H7 (cell line): ENCODE results near the gene ZNF710. TPM values are rescaled to one million over a fixed set of nuclear protein-coding genes. Genes with fewer than 3 reads are reported as not detected.
A peak's percentile ranks its signal among the peaks of the same experiment; 100 is the strongest.
"Not testable (repeated sequence)": the region's sequence is repeated elsewhere in the genome, so short reads cannot be mapped to it uniquely, and the experiment has no call there.

Experiments
- DNase-seq: peaks from one replicate; pipeline ENCODE4 v3.0.0; 2012
- H3K27me3 ChIP-seq: 2 replicates; pipeline ENCODE4 v1.6.0; 2011; ENCODE audit warnings: mild to moderate bottlenecking, low read length; ENCODE audit not compliant: control insufficient read depth, insufficient read depth
- H3K36me3 ChIP-seq: replicated peaks from 2 replicates; pipeline ENCODE4 v1.5.1; 2011; ENCODE audit warnings: low read length; ENCODE audit not compliant: control insufficient read depth, insufficient read depth
- H3K4me3 ChIP-seq: 2 replicates; pipeline ENCODE4 v1.5.1; 2011; ENCODE audit warnings: low read depth, mild to moderate bottlenecking, control low read depth, low read length, moderate library complexity; ENCODE audit not compliant: insufficient read depth
- total RNA-seq: library from RNA; depleted of rRNA; stranded (reverse); fragments of >200 nt; shearing (Covaris generic); gene quantifications from 2 replicates; pipeline ENCODE4 v1.2.3, GENCODE V29; 2014; rRNA removed

Gene ZNF710
- total RNA-seq, 1 experiment from 2014 or later, result 28.5 TPM

DNA sequence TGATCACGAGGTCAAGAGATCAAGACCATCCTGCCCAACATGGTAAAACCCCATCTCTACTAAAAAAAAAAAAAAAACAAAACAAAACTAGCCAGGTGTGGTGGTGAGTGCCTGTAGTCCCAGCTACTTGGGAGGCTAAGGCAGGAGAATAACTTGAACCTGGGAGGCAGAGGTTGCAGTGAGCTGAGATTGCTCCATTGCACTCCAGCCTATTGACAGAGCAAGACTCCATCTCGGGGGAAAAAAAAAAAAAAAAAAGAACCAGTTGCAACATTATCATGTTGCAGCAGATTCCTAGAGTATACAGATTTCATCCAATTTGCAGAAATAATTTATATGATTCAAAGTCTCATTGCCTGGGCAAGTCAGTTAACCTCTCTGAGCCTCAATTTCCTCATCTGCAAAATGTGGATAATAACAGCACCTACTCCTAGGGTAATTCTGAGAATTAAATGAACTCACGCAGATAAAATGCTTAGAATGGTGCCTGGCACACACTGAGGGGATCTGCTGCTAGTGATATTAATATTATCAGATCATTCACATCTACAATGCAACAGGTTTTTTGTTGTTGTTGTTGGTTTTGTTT is 108.1 kb downstream of the ZNF710 start:
- not testable (repeated sequence) for H3K36me3 ChIP-seq, DNase-seq, H3K4me3 ChIP-seq, H3K27me3 ChIP-seq

DNA sequence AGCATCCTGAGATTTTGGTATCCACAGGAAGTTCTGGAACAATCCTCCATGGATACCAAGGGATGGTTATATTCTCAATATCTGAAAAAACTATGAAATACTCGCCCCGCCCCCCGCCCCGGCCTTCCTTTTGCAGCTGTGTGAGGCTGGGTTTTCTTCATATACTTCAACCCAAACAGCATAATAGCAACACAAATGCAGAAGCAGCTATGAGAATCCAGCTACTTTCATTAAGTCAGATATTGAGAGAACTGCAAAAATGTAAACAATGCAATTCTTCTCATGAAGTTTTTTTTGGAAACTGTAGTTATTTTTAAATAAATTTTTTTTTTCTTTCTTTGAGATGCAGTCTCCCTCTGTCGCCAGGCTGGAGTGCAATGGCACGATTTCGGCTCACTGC is 112.0 kb downstream of the ZNF710 start:
- Histone ChIP-seq H3K36me3 (no peaks in the 10 kb centered on the region), H3K27me3 (no peaks in the 10 kb centered on the region), H3K4me3 (no peak overlapping the region)
- no peak for DNase-seq

DNA sequence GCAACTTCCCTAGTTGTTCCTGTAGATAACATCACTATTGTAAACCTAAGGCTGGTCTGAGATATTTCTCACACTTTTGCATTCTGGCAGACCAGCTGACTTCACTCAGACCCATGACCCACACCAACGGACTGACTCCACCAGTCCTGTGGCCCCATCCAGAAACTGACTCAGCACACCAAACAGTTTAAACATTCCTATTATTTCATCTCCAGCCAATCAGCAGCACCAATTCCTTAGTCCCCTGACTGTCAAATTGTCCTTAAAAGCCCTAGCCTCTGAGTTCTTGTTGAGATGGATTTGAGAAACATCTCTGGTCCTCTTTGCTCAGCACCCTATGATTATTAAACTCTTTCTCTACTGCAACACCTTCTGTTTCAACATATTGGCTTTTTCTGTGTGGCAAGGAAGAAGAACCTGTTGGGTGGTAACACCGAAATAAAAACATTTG is 113.4 kb downstream of the ZNF710 start:
- no peaks in the 10 kb centered on the region for H3K27me3 ChIP-seq
- no peak for DNase-seq
- H3K4me3 ChIP-seq, result no peak overlapping the region
- no peaks in the 10 kb centered on the region for H3K36me3 ChIP-seq

DNA sequence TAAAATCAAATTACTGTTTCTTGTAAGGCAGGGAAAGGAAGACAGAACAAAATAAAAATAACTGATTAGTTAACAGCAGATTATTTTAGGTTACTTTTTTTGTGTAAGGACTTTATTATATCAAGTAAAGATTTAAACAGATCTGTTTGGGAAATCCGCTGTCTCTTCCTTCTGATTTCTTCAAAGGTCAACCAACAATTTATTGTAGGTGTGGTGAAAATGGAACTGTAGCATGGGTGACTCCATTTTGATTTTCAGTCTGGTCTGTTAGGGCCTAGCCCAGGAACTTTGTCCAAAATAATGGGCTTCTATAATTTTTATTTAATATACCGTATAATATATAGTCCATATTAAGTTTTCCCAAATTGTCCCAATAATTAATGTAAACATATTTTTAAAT is 114.7 kb downstream of the ZNF710 start:
- no peak overlapping the region for H3K4me3 ChIP-seq
- DNase-seq, result no peak
- no peaks in the 10 kb centered on the region for H3K36me3 ChIP-seq
- no peaks in the 10 kb centered on the region for H3K27me3 ChIP-seq

DNA sequence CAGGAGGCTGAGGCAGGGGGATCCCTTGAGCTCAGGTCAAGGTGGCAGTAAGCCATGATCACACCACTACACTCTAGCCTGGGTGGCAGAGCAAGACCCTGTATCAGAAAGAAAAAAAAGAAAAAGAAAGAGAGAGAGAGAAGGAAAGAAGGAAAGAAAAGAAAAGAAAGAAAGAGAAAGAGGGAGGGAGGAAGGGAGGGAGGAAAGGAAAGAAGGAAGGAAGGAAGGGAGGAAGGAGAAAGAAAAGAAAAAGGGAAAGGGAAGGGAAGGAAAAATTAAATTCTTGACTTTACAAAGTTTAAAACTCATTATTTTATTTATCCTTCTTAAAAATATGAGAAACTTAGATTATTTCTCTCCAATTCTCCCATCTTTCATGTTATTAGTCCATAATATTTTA is 118.2 kb downstream of the ZNF710 start:
- Histone ChIP-seq H3K27me3 (no peaks in the 10 kb centered on the region), H3K36me3 (no peaks in the 10 kb centered on the region), H3K4me3 (no peak overlapping the region)
- no peak for DNase-seq

DNA sequence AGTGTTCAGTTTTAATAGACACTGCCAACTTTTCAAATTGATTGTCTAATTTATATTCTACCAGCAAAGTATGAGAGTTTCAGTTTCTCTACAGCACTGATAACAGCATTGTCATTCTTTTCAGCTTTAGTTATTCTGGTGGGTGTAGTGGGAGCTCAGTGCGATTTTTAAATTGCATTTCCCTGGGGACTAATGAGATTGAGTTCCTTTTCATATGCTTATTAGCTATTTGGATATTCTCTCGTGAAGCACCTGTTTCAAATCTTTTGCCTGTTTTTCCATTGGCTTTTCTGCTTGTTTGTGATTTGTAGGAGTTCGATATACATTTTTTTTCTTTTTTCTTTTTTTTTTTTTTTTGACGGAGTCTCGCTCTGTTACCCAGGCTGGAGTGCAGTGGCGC is 120.0 kb downstream of the ZNF710 start:
- no peak for DNase-seq
- Histone ChIP-seq H3K36me3 (no peaks in the 10 kb centered on the region), H3K27me3 (no peaks in the 10 kb centered on the region), H3K4me3 (no peak overlapping the region)

GRCh38 chr15:90124507-90124906 is 123.4 kb downstream of the ZNF710 start:
- no peak for DNase-seq
- Histone ChIP-seq H3K4me3 (no peak overlapping the region), H3K36me3 (no peaks in the 10 kb centered on the region), H3K27me3 (no peaks in the 10 kb centered on the region)

DNA sequence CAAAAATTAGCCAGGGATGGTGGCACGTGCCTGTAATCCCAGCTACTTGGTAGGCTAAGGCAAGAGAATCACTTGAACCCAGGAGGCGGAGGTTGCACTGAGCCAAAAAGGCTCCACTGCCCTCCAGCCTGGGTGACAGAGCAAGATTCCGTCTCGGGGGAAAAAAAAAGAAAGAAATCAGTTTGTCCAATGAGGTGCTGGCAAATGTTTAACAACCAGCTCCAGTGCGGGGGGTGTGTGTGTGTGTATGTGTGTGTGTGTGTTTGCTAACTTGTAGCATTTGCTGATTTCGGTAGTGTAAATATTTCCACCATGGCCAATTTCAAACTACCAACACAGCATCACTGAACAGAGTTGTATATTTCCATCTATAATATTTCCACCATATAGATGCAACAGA is 124.9 kb downstream of the ZNF710 start:
- no peaks in the 10 kb centered on the region for H3K27me3 ChIP-seq
- no peak overlapping the region for H3K4me3 ChIP-seq
- no peak for DNase-seq
- no peaks in the 10 kb centered on the region for H3K36me3 ChIP-seq

GRCh38 chr15:90126596-90127435 is 125.7 kb downstream of the ZNF710 start:
- H3K4me3 ChIP-seq, result no peak overlapping the region
- H3K36me3 ChIP-seq, result no peaks in the 10 kb centered on the region
- H3K27me3 ChIP-seq, result no peaks in the 10 kb centered on the region
- DNase-seq, result peak; percentile 67

- Histone ChIP-seq H3K27me3 (no peaks in the 10 kb centered on the region), H3K4me3 (no peak overlapping the region), H3K36me3 (no peaks in the 10 kb centered on the region)
- DNase-seq, result no peak
Observed at GRCh38 chr15:90130291-90130690, 129.2 kb downstream of the ZNF710 start.

Other genes with a start within 250 kb of the ZNF710 start
- gene MESP2, start 225.0 kb upstream of the ZNF710 start, total RNA-seq, result 2.0 TPM in 2 replicates
- gene ANPEP, start 186.5 kb upstream of the ZNF710 start, total RNA-seq, result 3.3 and 6.7 TPM in 2 replicates
- 39.6 and 62.8 TPM in 2 replicates for gene AP3S2, start 107.3 kb upstream of the ZNF710 start, total RNA-seq
- gene ARPIN, start 88.4 kb upstream of the ZNF710 start, total RNA-seq, result 2.1 and 2.6 TPM in 2 replicates
- gene IDH2, start 101.1 kb downstream of the ZNF710 start, total RNA-seq, result 67.6 and 74.4 TPM in 2 replicates
- gene SEMA4B, start 200.0 kb downstream of the ZNF710 start, total RNA-seq, result 53.0 and 61.0 TPM in 2 replicates
- gene CIB1, start 232.6 kb downstream of the ZNF710 start, total RNA-seq, result 16.3 and 21.2 TPM in 2 replicates
- gene GDPGP1, start 232.9 kb downstream of the ZNF710 start, total RNA-seq, result 5.2 and 5.8 TPM in 2 replicates
- 0.07 and 0.14 TPM in 2 replicates for gene TTLL13, start 248.2 kb downstream of the ZNF710 start, total RNA-seq